Measurements from ENCODE around the gene NAA80.

The NAA80 gene

DNA sequence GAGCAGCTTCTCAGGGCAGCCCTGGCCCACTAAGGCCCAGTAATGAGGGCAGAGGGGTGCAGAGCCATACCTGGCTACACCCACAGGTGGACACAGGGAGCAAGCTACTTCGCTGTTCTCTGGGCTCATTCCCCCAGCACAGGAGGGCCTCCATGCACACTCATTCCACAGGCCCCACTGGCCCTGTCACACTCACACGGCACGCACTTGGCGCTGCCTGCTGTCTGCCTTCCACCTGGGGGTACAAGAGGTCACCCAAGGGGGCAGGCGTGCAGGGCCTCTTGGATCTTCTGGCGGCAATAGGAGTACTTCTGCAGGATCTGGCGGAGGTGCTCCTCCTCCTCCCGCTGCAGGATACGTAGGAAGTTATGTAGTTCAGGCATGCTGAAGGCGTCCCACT is 31.1 kb upstream of the NAA80 start:
- DNase-seq (ENCODE audit: low read depth in 2 of 2) = no peak

DNA sequence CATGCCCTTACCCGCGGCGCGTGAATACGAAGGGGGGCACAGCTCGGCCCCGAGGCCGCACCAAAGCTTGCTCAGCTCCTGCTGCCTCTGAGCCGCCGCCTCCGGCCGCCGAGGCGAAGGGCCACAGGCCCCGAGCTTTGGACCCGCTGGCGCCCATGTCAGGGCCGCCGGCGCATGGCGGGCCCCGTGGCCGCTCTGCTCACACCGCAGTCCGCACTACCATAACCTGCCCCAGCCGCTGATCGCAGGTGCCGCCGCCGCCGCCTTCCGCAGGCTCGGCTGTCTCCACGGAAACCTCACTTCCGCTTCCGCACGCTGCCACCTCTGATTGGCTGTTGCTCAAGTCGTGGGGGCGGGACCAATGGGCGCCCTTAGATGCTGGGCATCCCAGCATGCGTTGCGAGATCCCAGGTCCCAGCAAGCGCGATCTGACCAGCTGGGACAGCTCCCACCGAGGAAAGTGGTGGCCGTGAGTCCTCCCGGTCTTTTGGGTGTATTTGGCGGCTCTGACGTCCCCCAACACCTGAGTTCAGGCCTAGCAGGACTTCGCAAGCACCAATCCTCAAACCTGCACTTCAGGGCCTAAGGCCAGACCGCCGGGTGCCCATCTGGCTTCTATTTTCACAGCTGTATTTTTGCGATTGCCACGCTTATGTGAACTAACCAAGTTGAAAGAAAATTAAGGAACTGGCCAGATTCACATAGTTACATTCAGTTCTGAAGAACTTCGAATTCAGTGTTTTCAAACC is 28.9 kb upstream of the NAA80 start, which contains the start of gene TUSC2:
TSS of gene TUSC2 (minus strand) at position 281 of the 749 bp plus-strand sequence. CDS start at position 157, 124 bp downstream.
- DNase-seq (ENCODE audit: low read depth in 2 of 2) = peak; percentile 91 to 95

DNA sequence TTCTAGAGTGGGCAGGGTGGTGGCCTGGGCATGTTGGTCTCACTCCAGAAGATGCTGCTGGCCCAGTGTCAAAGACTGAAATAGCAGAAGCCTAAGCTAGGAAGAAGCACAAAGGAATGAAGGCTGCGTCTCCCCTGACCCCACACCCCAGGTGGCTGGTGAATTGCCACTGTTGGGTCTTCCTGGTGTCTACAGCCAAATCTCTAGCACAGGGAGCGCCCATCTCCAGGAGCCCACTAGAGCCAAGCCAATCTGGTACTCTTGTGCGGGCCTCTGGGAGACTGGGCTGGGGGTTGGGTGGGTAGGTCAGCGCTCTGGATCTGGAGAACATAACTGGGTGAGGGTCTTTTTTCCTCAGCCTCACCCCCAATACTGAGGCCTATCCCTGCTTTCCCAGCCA is 27.9 kb upstream of the NAA80 start:
- DNase-seq (ENCODE audit: low read depth in 2 of 2) = no peak

DNA sequence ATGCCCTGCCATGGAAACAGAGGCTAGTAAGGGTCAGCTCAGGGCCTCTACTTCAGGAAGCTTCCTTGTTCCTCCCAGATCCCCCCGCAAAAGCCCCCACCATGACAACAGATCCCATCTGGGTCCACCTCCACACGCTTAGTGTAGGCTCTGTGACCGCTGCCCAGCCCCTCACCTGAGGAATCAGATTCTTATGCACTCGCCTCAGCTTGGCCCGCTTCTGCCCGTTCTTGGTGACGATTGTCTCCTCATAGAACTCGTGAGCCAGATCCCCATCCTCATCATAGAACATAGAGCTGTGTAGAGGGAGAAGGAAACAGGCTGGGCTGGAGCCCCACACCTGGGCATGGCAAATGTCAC is 27.0 kb upstream of the NAA80 start:
- DNase-seq (ENCODE audit: low read depth in 2 of 2) = no peak

DNA sequence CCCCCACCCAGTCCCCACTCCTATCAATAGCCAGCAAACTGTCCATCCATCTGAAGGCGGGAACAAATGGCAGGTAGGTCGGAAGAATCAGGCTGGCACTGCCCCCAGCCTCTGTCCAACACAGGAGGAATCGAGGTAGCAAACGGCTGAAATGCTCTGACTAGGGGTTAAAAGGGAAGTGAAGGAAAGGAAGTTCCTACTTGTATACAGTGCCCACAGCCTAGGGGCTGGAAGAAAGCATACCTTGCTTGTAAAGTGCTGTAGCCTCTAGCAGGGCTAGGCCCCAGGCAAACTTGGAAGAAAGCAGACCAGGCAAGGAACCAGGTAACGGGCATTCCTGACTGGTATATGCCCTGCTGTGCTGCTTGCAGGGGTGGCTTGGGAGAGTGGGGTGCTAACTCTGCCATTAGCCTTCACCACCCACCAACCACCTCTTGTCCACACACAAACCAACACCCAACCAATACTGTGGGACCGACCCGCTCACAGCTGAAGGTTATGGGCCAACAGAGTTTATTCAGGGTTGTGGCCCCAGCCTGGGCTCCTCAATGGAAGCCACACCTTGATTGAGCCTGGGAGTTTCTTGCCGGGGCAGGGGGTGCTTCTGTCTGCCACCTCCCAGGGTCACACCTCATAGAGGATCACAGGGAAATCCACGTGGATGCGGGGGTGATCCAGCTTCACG is 26.4 kb upstream of the NAA80 start:
- DNase-seq (ENCODE audit: low read depth in 2 of 2) = no peak

DNA sequence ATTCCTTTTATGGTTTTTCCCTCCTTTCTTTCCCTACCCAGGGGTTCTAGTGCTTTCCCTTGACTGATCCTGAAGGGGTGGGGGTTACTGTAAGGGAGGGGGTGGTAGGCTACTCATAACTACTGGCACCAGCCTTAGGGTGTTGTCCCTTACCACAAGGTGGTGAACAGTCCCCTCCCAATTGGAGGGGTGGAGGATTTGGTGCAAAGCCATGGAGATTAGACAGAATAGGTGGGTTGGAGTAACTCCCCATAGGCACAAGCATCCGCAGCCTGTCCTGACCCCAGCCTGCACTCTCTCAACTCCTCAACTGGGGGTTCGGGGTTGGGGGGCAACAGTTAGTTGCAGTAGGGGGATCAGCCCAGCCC is 25.9 kb upstream of the NAA80 start:
- DNase-seq (ENCODE audit: low read depth in 2 of 2) = no peak

DNA sequence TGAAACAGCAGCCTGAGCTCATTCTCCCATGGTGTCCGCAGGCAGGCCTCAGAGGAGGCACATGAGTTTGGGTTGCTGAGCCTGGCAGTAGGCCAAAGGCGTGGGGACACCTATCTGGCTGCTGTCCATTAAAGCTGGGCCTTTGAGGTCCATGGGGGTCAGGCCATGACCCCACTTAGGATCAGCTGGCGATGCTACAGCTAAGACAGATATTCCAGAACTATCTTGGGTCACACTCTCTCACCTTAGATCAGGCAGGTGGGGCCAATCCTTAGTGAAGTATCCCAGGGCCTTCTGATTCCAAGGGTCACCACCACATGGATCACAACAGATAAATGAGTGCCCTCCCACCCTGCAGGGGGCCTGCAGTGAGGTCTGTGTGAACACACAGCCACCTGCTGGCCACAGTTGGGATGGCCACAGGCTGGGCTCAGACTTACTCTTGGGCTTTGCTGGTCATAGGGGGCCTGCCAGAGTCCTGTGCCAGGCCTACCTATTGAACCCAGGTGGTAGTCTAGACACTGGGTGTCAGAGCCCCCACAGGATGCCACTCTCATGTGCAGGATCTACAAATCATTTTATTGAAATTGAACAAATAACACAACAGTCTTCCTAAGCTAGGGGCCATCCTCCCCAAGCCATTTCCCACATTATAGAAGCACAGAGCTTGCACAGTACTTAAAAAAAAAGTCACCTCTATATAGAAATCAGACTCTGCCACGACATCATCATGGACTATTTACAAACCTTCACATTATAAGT is 25.3 kb upstream of the NAA80 start:
- DNase-seq (ENCODE audit: low read depth in 2 of 2) = peak; percentile 45 to 51

DNA sequence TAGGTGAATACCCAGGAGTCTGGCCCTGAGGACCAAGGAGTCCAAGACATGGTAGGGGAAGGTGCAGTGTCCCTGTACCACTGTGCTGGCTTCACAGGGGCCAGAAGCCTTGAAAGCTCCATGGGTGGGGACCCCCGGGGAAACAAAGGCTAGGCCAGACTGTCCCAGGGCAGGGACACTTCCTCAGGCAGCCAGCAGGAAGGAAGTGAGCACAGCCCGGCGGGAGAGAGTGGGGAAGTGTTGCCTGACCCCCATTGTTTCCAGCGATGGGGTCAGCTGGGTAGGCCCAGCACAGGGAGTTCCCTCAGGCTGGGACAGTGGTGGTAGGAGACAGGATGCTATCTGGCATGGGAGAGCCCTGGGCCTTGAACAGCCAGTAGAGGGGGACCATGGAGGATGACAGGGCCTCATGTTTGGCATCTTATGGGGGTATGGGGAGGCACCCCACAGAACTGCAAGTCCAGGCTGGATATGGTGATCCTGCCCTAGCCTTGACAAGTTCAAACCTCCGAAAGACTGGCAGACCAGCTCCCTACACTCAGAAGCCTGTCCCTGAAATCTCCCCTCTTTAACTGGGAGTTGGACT is 24.5 kb upstream of the NAA80 start:
- DNase-seq (ENCODE audit: low read depth in 2 of 2) = no peak

DNA sequence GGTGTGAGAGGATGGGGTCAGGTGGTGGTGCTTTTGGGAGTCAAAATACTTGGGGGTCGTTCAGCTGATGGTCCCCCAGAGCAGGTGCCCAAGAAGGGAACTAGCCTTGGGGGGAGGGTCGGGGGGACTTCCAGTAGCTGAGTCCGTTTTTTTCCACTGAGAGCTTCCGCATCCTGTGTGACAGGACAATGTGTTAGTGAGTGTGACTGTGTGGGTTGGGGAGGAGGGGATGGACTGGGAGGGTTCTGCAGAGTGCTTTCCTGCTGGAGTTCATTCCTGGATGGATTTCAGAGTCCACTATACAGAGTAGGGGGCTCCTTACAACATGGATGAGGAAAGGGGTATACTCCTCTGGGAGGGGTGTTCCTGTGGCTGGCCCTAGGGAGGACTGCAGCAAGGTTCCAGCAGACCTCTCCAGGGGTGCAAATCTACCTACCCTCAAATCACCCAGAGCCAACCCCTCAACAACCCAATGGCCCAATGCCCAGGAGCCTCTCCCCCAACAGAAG is 23.9 kb upstream of the NAA80 start:
- DNase-seq (ENCODE audit: low read depth in 2 of 2) = no peak

DNA sequence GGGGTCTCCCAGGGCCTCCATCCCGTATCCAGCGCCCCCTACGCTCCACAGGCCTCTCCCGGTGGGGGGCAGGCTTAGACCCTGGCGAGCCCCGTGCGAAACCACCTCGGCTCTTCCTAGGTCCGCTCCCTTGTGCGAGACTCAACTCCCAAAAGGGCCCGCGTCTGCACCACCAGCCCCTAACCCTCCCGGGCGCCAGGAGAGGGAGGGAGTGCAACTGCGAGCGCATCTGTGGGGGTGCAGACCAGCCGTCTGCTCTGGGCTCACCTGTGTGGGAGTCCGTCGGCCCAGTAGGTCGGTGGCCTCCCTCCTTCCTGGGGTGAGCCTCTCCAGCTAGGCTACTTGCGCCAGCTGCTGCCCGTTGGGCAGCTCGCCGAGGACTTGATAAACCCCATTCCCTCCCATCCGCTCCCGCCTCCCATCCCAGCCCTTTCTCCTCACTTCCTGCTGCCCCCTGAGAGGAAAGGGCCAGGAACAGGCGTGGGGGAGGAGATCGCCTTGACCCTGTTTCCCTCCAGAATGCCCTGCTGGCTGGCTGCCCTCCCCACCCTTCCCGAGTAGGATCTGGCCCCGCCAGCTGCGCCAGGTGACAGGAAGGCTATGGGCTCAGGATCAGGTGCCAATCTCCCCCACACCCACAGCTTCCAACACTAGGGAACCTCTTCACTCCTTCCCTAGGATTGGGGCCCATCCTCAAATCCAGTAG is 23.3 kb upstream of the NAA80 start, which contains the start of gene HYAL2:
TSS of gene HYAL2 (minus strand) at position 360 of the 706 bp plus-strand sequence. CDS start 2,256 bp downstream, outside the sequence.
- DNase-seq (ENCODE audit: low read depth in 2 of 2) = no peak

DNA sequence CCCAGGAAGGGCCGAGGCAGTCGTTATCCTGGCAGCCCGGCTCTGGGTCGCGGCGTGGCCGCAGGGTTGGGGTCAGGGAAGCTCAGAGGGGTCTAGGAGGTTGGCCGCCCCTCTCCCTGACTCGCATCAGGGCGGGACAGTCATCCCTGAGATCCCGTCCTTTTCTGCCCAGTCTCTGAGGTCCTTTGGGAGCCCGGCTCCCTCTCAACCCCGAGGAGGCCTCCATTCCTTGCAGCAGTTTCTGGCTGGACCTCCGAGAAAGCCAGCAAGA is 22.8 kb upstream of the NAA80 start:
- no peak for DNase-seq (ENCODE audit: low read depth in 2 of 2)

DNA sequence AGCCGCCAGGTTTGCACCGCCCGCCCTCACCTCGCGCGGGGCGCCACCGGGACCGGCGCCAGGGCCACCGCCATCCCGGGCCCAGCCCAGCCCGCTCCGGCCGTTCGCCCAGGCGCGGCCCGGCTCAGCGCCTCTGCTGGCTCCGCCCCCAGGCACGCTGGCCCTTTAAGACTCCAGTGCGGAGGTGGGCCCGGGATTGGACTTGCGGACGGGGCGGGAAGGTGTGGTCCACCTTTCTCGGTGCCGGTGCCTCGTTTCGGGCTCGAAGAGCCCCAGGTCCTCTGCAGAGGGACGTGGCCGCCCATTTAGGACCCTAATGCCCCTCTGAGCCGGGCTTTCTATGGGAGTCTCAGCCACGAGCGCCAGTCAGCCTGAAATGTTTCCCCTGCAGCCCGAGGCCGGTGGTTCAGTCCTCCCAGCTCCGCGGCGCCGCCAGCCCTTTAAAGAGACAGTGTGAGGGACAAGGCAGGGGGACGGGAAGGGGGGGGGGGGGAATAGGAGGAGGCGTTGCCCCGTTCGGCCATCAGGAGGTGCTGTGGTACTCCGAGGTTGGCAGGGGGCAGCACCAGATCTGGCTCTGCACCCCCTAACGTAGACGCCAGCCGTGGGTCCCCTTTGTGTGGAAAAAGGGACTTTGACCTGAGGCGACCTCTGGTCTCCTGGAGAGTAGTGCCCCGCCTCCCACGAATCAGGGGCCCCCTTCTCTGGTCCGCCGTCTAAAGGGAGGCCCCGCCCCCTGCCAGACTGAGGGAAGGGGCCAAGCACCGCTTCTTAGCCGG is 22.3 kb upstream of the NAA80 start:
- peak; percentile 74 to 76 for DNase-seq (ENCODE audit: low read depth in 2 of 2)

DNA sequence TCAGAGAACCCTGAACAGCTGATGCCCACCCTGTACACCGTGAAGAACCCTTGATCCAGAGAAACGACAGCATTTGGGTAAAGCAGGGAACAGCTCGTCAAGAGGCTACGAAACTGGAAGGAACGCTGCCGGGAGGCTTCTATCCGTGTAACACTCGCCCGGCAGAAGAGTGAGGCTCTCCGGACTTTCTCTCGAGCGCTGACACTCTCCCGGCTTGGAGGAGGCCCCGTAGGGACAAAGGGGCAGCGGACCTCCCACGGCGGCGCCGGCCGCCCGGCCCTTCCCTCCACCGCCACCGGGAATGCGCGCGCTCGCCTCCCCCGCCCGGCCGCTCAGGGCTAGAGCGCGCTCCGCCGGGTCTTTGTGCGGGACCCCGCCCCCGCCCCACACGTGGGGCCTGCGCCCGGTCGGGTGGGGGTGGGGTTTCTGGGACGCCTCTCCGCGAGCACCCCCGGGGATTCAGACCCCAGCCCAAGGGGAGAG is 21.7 kb upstream of the NAA80 start:
- peak; percentile 54 to 55 for DNase-seq (ENCODE audit: low read depth in 2 of 2)

DNA sequence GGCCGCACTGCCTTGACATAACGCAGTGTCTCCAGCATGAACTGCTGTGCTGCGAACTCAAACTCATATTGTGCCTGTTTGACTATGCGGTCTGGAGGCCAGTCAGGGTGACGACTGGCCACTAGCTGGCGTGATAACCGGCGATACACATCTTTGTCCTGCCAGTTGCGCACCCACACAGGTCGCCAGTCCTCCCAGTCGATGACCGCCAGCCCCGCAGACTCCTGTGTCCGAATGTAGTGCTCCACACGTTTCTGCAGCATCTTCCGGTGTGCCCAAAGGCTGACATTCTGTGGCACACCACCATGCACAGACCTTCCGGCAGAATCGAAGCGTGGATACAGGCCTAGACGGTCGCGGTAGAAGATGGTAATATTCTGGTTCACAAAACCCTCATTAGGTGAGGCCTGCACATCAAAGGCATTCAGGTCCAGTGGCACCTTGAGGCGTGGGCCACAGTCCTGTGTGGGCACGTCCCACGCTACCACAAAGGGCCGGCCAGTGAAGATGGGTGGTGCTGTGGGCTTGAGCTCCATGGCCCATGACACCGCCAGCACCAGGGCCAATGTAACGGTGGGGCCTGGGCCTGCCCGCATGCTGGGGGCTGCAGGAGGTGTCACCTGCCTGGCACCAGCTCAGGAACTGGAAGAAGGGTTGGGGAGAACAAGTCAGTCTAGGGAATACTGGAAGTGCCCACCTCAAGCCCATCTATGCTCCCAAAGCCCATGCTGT is 20.9 kb upstream of the NAA80 start:
- DNase-seq (ENCODE audit: low read depth in 2 of 2) = no peak

DNA sequence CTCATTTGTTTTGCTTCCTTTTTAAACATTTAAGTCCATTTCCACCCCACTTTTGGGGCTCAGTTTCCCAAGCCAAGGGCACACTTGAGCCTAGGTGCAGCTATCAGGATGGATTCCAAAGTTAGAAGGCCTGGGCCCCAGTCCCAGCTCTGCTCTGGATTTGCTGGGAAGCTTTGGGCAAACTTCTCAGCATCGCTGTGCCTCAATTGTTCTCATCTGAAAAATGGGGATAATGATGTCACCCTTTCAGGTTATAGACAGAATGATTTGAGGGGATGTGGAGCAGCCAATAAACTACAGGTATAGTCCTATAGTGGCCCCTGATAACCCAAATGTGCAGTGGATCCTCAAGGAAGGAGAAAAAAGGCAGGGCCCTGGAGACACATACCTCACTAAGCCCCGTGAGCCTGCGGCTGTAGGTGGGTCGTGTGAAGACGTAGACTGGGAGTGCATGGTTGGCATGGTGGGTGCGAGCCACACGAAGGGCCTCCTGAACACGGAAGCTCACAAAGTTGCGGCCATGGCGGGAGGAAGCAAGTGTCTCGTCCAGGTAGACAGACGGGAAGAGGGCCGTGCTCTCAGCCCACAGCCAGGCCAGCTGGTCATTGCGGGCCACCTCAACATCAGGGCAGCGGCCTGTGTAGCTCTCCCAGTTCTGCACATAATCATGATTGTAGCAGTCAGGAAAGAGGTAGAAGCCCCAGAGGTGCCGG is 20.1 kb upstream of the NAA80 start:
- no peak for DNase-seq (ENCODE audit: low read depth in 2 of 2)

DNA sequence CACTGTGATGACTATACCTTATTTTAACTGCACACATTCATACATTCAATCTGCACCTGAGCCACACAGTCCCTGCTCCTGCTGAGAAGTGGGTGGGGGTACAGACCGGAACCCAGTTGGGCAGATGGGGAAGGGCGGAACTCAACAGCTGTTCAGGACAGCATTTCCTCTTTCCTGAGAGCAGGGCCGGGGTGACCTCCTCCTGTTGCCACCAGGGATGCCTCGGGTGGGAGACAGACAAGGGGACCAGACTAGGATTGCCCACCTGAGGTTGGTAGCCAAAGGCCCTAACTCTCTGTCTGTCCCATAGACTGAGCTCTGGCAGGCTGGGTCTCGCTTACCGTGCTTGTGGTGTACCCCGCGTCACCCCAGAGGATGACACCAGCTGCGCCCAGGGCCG is 19.4 kb upstream of the NAA80 start:
- no peak for DNase-seq (ENCODE audit: low read depth in 2 of 2)

DNA sequence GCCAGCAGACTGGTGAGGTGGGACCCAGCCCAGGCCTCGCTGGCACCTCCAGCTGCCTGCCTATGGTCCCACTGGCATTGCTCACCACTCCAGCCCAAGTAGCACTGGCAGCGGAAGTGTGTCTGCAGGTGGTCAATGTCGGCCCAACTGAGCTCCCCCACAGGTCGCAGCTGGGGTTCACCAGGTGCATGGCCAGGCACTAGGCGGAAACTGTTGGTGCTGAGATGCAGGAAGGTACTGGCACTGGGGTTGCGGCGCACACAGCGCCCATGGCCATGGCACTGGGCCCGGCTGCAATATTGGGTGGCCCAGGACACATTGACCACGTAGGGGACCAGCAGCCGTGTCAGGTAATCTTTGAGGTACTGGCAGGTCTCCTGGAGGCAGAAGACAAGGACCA is 19.0 kb upstream of the NAA80 start:
- no peak for DNase-seq (ENCODE audit: low read depth in 2 of 2)

DNA sequence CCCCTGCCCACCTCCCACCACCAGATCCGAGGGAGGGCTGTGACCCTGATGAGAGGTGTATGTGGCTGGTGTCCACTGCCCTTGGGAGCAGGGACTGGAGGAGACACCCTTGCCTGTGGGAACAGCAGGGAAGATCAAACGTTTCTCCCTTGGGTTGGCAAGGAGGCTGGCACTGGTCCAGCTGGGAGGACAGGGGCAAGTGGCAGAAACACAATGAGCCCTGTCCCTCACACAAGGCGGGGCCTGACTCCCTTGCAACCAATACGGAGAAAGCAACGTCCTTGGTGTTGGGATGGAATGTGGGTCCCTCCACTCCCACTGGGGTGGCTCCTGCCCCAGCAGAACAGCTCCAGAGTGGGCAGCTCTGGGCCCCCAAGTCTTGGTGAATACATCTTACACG is 18.1 kb upstream of the NAA80 start:
- no peak for DNase-seq (ENCODE audit: low read depth in 2 of 2)

DNA sequence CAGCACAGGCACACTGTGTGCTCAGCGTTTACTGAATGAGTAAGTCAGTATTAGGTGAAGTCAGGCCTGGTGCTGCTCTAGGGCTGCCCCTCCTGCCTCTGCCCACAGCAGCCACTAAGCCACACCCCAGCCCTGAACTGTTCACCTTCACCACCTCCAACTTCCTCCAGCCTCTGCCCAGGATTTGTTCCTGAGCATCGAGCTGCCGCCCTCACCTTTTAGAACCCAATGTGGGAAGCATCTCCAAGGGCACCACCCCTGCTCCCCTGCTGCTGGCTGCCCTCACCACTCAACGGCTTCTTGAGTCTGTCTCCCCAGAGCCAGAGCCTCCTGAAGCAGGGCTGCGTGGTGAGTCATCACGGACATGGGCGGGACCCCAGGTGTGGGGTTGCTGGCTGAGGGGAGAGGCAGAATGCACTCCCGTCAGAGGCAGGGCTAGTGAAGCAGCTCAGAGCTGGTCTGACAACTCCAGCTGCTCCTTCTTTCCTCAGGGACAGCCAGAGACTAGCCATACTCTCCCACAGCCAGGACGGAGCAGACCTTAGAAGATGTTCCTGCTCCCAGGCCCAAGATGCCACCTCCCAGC is 17.5 kb upstream of the NAA80 start:
- DNase-seq (ENCODE audit: low read depth in 2 of 2) = peak in 1 of 2 donors; percentile 34
